GM21786 (cell line): ENCODE data around the gene ATP5MC2.
"Not testable (repeated sequence)": the region's sequence is repeated elsewhere in the genome, so short reads cannot be mapped to it uniquely, and the experiment has no call there.

Experiments
- ATAC-seq: cut with Tn5 transposase; IDR thresholded peaks from one replicate; pipeline ENCODE4 v1.9.1; 2021; ENCODE audit not compliant: unreplicated experiment

The ATP5MC2 gene

DNA sequence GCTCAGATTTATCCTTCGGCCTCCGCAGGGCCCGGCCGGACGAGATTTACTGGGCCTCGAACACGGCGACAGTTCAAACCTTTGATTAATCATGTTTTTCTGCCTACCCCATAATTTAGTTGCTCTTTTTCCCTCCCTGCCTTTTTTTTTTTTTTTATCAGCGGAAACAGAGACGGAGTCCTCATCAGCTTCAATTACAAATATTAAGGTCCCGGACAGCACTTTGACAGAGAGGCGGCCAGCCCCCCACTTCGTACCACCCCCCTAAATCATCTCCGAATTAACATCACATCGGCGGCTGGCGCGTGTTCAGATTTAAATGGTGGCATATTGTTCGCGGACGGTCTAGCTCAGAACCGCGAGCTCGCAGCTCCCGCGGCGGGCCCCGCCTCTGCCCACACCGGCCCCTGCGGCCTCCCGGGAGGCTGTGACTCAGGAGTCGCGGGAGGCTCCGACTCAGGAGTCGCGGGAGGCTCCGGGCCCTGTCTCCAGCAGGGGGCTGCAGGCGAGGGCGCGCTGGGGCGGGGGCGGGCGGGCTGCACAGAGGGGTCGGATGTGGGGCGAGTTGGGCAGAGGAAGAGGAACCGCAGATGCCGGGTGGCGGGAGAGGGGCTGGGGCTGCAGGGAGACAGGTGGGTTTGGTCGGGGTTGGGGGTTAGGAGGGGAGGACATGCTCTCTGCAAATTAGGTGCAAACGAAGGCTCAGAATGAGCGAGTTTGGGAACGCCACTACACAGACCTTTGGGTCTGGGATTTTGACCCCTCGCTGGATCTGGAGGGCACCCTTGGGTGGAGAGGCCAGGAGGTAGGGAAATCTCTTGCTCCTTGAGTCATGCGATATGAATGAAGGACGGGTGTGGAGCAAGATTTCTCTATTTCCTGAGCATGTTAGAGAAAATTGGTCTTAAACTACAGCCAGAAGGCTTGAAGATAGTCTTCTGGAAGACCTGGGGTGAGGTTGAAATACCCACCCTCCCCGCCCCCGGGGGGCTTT, 19.6 kb upstream of the ATP5MC2 start:
- ATAC-seq = no peak

DNA sequence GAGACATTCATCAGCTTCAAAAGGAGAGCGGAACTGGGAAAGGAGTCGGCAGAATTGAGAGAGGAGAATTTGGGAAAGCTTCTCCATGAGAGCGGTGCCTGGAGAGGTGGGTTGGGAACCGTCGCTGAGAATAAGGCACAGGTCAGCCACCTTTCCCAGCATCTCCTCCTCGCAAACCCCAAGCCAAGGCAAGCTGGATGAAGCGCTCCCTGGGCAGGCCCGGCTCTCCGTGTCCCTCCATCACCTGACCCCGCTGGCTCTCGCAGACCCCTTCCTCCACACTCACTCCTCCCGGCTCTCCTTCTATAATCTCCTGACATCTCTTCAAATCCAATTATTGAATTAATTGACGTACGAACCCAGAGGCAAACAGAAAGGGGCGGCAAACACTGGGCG, 18.9 kb upstream of the ATP5MC2 start:
- ATAC-seq = no peak

DNA sequence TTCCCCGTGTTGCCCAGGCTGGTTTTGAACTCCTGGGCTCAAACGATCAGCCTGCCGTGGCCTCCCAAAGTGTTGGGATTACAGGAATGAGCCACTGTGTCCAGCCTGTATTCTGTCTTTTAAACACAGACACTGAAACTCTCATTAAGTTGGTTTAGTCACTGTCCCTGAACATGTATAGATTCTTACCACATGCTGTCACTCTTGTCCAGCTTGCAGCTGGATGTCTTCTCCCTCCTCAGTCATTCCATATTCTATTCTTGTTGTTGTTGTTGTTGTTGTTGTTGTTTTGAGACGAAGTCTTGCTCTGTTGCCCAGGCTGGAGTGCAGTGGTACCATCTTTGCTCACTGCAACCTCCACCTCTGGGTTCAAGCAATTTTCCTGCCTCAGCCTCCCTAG, 12.3 kb upstream of the ATP5MC2 start:
- no peak for ATAC-seq

DNA sequence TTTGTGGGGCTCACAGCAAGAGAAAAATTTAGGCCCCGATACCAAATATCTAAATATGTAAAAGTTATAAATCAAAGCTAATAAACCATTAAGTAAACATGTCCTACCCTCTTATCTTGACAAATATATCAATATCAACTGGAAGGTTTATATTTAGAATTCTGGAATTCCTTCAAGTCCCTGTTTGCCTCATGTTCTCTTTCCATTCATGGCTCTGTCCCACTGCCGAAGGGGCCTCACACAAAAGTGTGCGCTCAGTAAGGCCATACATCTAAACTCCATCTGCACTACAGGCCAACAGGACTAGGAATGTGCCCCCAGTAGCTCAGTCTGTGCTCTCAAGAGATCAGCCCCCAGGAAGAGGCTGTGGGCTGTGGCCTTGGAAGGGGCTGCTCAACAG, 10.6 kb upstream of the ATP5MC2 start:
- no peak for ATAC-seq

DNA sequence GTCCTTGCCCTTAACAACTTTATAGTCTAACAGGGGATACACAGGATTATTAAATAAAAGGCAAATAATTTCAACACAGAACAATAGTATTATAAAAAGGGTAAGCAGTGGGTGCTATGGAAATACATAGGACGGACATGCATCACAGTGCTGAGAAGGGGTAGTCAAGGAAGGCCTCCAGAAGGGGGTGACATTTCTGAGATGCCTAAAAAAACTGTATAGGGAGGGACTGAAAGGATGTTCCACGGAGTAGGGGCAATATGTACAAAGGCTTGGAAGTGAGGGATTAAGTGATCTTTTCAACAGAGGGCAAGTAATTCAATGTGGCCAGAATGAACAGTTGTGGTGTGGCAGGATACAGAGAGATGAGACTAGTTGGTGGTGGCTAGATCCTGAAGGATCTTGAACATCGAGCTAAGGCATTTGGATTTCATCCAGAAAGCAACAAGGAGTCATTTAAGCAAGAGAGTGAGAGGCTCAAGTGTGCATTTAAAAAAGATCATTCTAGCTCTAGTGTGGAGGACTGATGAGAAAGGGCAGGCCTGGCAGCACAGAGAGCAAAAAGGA, 8.9 kb upstream of the ATP5MC2 start:
- no peak for ATAC-seq

DNA sequence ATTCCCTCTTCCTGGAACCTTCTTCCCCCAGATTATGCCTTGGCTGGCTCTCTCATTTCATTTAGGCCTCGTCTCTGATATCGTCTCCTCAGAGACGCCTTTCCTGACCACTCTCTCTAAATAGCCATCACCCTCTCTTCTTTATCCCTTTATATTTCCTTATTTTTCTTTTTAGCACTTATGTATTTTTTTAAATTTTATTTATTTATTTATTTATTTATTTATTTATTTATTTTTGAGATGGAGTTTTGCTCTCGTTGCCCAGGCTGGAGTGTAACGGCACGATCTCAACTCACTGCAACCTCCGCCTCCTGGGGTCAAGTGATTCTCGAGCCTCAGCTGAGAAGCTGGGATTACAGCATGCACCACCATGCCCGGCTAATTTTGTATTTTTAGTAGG, 8.1 kb upstream of the ATP5MC2 start:
- no peak for ATAC-seq

DNA sequence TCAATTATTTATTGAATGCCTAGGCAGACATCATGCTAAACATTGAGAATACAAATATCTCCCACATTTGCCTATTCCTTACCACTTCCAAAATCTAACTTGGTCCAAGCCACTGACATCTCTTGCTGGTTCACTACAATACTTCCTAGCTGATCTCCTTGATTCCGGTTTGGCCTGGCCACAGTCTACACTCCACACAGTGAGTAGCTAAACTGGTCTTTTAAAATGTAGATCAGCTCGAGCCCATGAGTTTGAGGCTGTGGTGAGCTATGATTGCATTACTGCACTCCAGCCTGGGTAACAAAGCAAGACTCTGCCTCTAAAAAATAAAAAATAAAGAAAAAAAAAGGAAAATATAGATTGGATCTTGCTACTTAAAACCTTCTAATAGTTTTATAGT, 7.6 kb upstream of the ATP5MC2 start:
- no peak for ATAC-seq

DNA sequence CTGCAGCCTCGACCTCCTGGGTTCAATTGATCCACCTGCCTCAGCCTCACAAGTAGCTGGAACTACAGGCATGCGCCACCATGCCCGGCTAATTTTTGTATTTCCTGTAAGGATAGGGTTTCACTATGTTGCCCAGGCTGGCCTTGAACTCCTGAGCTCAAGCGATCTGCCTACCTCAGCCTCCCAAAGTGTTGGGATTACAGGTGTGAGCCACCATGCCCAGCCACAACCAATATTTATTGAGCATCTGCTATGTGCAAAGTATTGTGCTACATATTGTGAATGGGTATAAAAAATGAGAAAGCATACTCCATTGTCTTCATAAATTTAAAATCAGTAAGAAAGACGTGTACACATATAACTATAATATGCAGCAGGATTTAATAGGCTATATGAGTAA, 4.2 kb upstream of the ATP5MC2 start:
- not testable (repeated sequence) for ATAC-seq

DNA sequence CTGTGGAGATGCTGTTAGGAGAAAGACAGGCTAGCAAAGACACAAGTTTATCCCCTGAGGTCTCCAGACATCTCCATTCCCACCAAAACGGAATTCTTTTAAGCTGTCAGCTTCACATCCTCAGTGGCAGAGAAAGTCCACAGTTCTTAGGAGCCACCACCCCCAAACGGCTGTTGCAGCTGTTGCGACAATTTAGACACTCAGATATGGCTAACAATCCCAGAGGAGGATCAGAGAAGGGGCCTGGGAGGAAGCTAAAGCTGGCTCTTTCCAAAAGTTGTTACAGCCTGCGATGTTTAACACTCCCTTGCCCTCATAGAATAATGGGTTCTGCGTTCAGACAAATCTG, 1.9 kb upstream of the ATP5MC2 start:
- no peak for ATAC-seq

DNA sequence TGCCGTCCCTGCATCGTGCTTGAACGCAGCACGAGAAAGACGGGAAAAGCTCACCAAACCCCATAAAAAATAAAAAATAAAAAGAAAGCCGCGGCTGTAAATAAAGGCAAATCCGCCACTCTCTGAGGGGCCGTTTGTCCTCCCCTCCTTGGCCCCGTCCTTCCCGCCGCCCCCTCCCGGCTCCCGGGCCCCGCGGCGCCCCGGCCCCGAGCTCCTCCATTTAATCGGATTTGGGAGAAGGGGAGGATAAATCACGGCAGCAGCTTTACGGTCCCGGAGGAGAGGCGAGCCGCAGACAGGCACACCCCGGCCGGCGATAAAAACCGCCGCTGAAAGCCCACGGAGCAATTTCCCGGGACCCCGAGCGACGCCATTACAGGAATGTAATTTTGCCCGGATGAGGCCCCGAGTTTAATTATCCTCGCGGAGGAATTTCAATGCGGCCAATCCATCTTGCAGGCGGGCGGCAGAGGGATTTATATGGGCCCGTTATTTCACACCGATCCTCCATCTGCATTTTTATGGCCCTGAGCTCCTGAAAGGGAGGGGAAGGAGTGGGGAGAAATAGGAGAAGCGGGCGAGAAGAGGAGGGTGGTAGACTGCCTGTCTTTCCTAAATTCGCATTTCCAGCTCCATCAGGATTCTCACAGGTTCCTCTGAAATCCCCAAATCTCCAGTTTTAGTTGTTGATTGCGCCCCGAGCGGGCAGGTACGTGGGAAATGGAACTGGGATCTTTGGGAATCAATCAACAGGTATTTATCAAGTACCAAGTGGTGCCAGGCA, 1.3 kb upstream of the ATP5MC2 start:
- no peak for ATAC-seq

DNA sequence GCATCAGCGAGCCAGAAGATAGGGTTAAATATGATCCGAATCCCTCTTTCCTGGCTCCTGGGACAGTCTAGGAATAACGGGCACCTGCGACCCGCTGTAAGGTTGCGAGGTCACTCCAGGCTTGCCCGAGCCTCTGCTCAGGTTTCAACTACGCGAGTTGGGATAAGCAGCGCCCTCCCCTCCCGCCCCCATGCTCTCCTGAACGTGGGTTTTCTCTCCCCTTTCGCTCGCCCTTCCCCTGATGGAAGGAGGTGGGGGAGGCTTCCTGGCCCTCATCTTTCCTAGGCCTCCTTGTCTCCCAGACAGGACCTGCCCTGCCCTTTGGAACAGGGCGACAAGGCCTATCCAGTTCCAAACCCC, 753 bp upstream of the ATP5MC2 start:
- no peak for ATAC-seq

DNA sequence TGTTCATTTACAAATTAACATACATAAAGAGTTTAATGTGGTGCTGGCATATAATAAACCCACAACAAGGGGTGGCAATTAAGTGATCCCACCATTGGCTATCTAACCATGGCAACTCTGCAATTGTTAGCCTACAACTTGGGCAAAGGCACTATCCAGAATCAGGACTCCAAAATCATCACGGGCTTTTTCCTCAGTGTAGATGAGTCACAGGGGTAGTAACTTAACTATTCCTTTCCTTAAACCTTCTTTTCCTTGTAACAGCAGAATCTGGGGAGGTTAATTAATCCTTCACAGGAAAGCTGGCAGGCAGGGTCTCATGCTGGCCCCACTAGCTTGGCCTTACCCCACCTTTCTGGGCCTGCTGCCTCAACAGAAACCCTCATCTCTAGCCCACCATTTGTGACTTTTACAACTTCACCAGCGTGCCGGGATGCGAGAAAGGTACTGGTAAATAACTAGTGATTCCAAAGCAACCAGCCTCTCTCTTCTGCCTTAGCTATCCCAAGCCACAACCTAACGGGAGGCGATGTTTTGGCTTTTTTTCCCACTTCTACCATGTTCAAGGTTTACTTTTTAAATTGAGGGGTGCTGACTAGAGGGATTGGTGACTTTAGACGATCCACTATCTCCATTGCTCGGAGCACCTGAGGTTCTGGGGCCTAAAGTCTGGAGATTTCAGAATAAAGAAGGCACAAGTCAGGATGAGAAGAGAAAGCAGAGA, 744 bp downstream of the ATP5MC2 start:
- ATAC-seq = no peak

DNA sequence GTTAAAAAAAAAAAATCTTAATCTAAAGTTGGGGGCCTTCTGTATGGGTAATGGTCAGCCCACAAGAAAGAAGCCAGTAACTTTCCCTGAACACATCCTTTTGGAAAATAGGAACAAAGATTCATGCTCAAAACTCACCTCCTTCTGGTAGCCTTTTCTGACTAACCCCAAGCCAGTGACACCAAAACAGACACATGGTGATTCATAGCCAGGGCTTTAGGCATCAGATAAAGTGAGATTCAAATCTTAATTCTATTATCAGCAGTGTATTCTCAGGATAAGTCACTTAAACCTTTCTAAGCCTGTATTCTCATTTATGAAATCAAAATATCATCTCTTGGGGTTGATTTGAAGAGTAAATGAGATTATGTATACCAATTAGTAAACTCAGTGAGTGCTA, 4.9 kb downstream of the ATP5MC2 start:
- no peak for ATAC-seq

DNA sequence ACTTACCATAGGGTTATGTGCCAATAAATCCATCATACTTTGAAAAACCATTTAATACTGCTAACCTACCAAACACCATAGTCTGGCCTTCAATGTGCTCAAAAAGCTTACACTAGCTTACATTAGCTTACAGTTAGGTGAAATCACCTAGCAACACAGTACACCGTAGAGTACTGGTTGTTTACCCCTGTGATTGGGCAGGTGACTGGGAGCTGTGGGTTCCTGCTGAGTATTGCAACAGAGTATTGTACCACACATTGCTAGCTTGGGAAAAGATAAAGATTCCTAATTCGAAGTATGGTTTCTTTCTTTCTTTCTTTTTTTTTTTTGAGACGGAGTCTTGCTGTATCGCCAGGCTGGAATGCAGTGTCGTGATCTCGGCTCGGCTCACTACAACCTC, 5.6 kb downstream of the ATP5MC2 start:
- no peak for ATAC-seq

DNA sequence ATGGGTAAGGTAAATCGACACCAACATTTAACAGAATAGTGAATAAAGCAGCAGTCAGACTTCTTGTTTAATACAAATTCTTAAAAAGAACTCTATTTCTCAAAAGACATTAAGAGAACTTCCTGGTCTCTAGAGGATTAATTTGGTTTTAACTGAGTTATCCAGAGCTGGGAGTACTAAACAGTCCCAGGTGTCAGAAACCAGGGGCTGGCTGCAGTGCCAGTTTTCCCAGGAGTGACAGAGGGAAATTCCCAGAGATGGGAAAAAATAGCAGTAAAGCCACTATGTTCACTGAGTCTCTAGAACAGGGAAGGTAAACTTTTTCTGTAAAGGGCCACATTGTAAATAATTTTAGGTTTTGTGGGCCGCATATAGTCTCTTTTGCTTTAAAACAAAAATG, 8.8 kb downstream of the ATP5MC2 start:
- ATAC-seq = no peak

DNA sequence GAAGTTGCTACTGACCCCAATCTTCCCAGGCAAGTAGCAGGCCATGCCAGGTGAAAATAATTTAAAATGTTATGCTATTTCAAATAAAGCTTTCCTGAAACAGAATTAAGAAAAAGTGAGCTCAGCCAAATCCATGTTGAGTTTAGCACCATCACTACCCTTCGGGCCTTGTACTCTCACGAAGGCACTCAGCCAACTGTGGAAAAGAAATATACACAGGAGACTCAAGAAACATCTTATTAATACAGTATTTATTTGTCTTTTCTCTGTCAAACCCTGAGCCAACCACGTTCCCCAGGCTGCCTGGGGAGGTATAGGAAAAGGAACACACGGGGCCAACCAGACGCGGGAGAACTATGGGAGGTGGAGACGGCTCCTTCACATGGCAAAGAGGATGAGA, 10.9 kb downstream of the ATP5MC2 start:
- ATAC-seq = no peak

DNA sequence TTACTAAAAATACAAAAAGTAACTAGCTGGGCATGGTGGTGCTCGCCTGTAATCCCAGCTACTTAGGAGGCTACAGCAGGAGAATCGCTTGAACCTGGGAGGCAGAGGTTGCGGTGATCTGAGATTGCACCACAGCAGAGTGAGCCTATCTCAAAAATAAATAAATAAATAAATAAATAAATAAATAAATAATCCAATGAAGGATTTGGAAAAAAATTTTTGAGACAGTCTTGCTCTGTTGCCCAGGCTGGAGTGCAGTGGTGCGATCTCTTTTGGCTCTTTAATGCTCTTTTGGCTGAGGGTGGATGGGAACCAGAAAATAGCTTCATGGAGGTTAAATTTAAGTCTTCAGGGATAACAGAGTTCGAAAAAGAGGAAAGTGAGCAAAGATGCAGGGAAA, 11.7 kb downstream of the ATP5MC2 start:
- no peak for ATAC-seq

DNA sequence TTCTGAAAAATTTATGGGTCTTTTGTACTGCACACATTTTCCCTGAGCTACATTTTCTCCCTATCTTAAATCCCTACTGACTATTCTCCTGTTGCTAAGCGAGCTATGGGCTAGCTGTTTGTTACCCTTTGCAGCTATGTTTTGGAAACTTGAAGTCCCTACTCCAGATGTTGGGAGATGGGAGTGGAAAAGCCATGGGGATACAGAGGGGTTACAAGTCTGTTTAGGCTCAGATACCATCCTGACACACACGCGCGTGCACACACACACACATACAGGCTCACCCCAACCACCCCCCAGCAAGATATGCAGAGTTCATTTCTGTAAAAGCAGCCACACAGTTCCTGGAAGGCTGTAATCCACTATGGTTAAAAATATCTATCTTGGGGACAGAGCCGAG, 15.8 kb downstream of the ATP5MC2 start:
- peak; percentile 12 for ATAC-seq

DNA sequence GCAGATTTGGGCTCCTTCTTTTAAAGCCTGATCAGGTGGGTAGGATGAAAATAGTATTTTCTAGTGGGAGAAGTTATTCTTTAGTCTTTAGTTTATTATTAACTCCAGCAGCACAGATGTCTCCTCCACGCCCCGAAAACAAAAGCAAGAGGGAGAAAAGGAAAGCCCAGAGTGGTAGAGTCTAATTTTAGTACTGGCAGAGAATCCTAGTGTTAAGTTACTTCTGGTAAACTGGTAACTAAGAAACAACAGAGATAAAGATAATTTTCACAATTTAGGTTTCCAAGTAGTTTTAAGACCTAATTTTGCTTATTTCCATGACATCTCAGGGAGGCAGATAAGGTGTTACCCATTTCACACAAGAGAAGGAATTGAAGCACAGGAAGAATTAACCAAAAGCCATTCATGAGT, 16.3 kb downstream of the ATP5MC2 start:
- ATAC-seq = peak; percentile 58

DNA sequence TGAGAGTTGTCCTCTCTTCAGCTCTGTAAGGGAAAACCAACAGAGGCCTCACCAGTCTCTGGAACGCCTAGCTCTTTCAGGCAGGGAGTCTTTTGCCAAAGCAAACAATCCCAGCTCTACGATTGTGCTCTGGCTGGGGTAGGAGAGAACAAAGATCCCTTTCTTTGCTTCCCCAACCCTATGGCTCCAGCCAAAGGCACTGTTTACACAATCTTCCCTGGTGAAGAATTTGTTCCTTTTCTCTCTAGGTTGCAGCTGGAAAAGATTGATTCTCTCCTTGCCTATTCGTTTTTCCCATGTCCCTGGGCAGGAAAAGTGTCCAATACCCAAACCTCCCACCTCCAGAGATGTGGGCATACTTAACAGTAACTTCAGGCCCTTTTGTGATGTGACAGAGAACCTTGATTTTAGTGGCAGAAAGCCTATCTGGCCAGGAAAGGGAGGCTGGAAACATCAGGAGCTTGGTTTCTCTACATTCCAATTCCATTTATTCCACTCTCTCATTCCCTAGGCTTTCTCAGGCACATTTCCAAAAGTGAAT, 16.8 kb downstream of the ATP5MC2 start:
- no peak for ATAC-seq

DNA sequence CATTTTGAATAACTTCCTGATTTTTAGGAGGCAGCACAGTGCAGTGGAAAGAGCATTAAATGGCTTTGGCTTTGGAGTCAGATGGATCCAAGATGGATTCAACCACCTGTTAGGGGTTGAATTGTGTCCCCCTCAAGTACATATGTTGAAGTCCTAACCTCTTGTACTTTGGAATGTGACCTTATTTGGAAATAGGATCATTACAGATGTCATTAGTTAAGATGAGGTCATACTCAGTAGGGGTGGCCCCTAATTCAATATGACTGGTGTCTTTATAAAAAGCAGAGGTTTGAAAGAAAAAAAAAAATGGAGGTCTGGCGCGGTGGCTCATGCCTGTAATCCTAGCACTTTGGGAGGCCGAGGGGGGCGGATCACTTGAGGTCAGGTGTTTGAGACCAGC, 18.8 kb downstream of the ATP5MC2 start:
- ATAC-seq = no peak
